Measurements from ENCODE around the gene LRRC55.
"Not testable (repeated sequence)": the region's sequence is repeated elsewhere in the genome, so short reads cannot be mapped to it uniquely, and the experiment has no call there.

The LRRC55 gene

DNA sequence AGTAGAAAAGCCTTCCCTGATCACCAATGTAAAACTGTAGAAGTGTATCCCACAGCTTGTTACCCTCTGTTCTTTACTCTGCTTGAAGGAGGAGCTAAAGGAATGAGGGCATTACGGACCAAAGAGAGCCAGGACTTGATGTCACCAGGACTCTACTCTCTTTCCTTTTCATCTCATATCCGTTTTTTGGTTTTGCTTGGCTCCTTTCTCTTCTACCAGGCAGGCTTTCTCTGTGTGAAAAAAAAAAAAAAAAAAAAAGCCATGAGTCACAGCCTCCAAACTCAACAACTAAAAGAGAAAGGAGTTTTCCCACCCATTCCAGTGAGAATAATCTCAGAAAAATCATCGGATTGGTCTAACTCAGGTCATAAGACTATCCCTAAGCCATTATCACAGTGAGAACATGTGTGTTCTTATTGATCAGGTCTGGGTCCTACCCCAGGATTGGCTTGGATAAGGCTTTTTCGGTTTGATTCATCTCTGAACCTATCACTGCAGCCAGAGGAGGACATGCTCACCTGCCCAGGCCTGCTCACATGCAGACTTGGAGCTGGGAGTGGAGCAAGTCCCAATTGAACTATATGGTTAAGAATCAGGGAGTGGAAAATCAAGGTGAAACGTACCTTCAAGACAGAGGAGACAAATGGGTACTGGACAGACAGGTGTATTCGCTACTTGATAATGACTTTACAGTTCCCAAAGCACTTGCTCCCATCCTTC is 19.4 kb upstream of the LRRC55 start:
- no peak for DNase-seq

DNA sequence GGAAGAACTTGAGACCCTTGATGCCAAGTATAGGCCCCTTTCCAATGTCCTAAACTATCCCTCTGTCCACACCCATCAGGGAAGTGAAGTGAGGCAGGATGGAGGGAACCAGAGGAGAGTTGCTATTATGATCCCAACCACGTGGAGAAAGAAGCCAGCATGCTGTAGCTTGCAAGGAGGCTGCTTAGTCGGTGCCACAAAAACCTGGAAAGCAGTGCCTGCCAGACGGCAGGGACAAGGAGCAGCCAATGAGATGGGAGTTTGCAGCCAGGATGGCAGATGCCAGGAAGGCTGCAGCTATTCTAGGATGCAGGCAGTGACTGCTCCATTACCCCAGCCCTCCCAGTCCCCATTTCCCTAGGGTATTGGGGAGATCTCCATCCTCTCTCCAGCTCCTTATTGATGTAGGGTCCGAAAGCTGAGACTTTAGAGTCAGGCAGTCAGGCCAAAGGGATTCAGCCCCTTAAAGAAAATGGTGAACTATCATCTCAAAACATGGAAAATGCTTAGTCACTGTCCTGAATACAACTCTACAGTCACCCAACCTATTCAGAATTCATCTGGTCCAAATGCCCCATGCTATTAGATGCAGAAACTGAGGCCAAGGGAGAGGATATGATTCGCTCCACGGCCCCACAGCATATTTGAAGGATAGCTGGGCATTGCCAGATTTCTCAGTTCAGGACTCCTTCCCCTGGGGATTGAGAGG is 18.4 kb upstream of the LRRC55 start:
- no peak for DNase-seq

DNA sequence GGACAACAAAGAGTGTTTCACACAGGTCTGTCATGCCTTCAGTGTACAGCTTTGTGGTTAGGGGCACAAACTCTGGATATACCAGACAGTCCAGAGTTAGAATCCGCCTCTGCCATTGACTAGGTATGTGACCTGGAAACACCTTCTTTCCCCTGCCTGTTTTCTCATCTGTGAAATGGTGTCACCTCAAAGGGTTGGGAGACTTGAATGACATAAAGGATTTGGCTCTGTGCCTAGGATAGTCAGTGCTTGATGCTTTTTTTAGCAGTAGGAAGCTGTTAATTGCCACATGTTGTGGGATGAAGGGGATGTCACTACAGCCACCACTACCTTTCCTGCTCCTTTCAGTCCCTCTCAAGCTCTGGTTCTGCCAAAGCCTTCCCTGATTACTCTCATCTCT is 17.4 kb upstream of the LRRC55 start:
- peak; percentile 31 for DNase-seq

DNA sequence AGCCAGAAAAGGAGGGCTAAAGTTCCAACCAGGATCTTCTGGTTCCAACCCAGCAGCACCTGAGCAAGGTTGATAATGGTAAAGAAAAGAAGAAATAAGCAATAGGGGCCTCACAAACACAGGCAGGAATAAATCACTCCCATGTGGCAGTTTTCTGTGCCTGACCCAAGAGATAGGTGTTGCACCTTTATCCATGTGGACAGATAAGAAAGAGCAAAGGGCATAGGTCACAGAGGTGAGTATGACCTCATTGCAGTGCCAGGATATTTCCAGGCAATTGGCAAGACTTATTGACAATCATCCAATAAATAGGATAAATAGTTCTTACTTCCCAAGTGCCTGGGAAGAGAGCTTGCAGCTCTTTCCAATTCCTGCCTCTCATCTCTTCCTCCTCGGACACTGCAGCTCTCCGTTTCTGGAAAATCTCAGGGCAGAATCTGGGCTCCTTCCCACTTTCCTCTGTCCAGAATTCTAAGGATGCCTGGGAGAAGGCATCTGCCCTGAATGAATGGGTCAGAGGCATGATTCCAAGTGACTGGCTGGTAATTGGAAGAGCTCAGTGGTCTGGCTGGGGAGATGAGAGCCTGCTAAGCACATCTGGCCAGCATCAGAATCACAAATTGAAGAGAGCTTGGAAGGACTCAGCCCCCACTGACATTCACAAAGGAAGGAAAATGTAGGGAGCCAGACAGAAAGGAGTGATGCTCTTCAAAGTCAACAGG is 14.5 kb upstream of the LRRC55 start:
- no peak for DNase-seq

DNA sequence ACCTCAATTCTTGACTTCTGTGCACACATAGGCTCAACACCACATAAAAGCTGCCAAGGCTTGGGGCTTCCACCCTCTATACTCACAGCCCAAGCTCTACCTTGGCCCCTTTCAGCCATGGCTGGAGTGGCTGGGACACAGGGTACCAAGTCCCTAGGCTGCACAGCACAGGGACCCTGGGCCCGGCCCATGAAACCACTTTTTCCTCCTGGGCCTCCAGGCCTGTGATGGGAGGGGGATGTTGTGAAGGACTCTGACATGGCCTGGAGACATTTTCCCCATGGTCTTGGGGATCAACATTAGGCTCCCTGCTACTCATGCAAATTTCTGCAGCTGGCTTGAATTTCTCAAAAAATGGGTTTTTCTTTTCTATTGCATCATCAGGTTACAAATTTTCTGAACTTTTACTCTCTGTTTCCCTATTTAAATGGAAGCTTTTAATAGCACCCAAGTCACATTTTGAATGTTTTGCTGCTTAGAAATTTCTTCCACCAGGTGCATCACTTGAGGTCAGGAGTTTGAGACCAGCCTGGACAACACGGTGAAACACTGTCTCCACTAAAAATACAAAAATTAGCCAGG is 11.9 kb upstream of the LRRC55 start:
- not testable (repeated sequence) for DNase-seq

DNA sequence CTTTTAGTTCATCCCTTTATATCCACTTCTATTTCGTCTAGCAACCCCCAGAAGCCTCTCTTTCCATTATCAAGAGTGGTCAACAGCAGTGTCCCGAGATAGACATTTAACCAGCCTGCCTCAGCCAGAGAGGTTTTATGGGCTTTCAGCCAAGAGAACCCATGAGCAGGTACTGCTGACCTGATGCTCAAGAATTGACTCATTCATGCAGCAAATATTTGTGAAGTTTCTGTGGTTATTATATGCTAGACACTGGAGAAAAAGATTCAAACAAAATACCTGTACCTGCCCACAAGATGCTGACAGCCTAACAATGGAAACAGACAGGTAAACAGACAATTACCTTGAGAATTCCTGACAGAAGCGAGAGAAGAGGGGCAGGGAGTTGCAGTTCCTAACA is 9.7 kb upstream of the LRRC55 start:
- DNase-seq, result no peak

DNA sequence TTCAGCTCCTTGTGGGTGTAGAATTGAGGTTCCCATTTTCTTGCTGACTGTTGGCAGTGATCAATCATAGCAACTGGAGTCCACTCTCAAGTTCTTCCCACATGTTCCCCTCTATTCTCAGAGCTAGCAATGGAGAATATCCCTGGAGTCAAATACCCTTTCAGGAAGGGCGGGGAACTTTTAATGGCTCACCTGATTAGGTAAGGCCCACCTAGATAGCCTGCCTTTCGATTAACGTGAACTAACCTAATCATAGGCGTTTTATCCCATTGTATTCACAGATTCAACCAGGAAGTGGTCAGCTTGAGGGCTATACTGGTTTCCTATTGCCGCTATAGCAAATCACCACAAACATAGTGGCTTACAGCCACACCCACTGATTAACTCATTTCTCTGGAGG is 7.1 kb upstream of the LRRC55 start:
- no peak for DNase-seq

DNA sequence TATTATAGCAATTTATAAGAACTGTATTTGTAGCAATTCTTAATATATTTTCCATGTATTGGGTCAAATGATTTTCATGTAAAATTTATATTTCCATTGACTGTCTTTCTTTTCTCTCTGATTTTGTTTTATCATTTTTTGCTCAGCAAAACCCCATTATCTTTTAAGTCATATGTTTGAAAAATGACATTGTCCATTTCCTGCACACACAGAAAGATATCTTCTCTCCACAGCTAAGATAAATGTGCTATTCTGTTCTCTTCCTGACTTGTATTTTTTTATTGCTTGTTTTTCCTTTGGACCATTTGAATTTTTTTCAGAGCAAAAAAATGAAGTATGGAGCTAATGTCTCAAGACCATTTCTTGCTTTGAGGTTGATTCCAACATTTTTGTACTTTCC is 6.3 kb upstream of the LRRC55 start:
- no peak for DNase-seq

DNA sequence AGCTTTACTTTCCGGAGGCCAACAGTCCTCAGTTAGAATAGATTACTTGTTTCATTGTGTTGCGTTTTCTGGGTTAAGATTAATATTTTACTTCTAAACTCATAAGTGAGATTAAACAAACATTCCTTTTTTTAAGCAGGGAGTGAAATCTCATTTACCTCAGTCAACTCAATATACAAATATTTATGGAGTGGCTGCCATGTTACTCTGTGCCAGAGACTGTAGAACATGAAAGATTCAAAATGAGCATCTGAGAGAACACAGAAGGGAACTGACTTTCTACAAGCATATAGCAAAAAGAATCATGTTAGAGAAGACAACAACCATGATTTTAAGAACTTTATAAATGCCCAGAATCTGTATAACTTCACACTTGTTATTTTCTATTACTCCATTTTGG is 3.4 kb upstream of the LRRC55 start:
- no peak for DNase-seq

DNA sequence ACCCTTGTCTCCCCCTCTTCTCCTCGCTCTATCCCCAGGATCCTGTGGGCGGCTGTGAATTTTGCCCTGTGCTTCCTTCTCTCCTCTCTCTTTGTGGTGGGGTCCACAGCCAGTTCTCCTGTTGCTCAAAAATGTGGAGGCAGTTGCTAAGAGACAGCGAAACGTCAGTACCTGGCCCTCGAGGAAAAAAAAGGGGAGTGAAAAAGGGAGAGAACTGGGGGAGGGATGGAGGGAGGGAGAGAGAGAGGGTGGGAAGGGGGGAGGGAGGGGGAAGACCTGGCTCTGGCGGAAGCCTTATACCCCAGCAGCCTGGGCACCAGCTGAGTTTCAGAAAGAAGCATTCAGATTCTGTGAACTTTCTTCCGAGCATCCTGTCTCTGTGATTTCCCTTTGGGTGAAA is 2.1 kb upstream of the LRRC55 start:
- no peak for DNase-seq

DNA sequence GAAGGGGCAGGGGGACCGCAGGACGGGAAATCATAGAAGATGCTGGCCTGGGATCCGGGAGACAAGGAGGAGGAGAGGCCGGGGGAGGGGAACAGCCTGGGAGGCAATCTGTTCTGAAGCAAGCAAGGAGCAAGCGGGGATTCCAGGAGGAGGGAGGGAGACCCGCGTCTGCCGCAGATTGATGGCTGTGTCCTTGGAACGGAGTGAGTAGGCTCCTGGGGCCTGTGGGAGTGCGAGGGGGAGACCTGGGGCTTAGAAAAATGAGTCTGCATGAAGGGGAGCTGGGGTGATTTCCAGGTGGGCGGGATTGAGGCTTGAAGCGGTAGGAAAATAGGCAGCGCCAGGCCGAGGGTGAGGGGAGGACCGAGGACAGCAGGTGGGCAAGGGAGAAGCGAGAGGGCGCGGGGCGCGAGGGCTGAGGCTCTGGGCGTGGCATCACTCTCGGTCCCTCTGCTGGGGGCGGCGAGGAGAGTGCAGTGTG is 1.6 kb upstream of the LRRC55 start:
- DNase-seq, result no peak

DNA sequence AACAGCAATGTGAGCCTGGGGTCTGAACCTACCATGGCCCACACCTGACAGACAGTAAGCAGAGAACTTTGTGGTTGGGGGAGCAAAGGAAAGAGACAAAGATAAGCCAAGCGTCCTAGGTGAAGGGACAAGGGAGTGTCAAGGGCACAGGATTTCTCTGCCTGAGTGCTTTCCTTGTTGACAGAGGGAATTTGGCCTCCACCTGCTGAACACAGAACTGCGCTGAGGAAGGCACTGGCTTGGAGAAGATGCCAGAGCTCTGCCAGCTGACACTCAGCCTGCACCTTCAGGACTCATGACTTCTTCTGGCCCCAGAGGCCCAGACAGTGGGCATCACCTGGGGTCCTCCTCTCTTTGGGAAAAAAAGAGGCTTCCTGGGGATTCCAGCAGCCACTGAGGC is 789 bp upstream of the LRRC55 start:
- no peak for DNase-seq

DNA sequence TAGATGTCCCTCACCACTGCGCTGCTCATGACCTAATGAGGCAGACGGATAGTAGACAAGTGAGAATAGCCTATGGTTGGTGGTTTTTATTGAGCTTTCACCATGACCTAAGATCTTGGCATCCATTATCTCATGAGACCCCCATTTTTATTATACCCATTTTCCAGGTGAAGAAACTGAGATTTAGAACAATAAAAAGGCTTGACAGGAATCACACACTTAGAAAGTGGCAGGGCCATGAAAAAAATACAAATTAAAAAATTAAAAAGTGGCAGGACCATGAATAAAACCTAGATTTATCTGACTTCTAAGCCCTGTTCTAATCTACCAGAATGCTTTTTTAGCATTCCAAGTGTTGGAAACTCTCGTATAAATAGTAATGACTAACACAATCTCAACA is 1.1 kb downstream of the LRRC55 start:
- DNase-seq, result no peak

DNA sequence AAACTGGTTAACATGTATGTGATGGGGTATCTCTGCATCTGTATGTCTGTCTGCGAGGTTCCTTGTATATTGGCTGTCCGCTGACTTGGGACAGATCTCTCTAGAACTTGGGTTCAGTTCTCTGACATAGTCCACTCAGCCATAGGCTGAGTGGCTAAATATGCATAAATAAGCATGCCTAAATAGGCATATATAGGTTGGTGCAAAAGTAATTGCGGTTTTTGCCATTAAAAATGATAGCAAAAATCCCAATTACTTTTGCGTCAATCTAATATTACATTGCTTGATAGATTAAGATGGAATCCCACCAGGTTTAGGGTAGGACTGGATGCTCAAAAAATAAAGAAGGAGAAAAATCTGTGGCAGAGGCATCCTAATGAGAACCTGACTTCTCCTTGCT is 8.8 kb downstream of the LRRC55 start:
- no peak for DNase-seq

DNA sequence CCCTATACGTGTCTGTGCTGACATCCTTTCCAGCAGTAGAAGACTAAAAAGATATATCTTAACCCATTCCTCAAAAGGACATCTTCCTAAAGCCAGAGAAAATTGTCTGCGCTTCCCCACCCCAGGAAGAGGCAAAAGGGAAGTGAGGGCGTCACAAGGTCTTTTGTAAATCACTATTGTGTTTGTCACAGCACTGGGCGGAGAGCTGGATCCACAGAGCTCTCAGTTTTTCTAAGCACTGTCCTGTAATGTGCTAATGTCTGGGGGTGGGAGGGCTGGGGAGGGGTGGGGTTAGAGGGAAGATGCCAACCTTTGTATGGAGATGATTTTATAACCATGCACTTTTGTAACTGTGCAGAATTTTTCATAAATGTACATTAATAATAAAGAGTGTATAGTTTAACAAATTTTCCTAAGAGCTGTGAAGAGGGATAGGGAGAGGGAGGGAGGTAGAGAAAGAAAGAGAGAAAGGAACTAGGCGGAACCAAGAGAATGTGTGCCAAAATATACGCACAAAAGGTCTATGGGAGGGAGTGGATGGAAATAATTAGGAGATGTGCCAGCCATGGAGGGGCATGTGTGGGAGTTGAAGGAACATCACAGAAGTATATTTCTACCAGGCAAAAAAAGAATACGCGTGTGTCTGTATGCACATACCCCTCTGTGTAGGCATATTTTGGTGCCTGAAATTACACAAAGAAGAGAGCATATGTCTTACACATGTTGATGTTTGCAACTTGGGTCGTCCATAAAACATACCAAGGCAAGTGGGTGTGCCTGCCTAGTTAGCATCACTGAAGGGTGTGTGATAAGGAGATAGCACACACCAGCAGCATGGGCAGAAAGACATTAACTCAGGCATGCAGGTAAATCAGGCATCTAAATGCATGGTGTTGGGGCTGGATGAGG is 9.8 kb downstream of the LRRC55 start:
- no peak for DNase-seq

DNA sequence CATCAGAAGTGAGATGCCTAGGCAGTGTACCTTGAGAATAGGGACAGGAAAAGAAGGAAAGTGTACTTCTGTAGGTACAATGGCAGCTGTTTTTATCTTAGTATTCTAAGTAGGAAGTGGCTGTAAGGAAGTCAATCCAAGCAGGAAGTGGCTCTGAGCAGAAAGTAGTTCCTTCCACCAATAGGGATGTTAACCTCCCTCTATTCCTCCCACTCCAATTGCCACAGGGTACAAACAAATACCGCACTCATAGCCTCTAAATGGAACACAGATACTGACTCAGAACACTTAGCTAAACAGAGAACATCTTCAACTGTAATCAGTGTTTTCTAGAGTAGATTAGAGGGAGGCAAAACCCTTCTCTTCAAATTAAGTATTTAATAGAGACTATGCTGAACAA is 10.6 kb downstream of the LRRC55 start:
- no peak for DNase-seq

DNA sequence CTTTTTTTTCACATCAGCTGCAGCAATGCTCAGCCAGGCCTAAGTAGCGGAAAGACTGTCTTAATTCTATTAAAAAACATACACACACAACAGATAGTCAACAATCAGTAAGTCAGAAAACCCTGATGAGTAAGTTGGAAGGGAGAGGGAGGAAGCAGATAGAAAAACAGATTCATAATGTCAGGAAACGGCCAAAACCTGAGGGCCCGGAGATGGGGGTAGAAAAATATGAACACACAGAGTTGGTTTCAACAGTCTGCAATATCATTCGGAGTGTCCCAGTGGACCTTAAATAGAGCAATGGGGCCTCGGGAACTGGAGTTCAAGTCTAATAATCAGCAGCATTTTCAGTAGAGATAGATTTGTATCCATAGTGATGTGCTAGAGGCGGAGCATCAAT is 14.8 kb downstream of the LRRC55 start:
- DNase-seq, result no peak

DNA sequence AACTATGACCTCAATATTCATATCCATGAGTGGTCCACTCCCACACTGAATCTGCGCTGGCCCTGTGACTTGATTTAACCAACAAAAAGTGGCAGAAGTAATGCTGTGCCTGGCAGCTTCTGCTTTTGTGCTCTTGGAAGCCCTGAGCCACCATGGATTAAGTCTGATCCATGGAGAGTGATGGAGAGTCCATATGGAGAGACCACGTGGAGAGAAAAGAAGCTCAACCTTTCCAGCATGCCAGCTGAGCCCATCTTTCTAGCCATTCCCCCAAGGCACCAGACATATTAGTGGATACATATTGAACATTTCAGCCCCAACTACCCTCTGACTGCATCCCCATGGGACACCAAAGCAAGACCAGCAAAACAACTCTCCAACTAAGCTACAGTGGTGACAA is 16.0 kb downstream of the LRRC55 start:
- no peak for DNase-seq

DNA sequence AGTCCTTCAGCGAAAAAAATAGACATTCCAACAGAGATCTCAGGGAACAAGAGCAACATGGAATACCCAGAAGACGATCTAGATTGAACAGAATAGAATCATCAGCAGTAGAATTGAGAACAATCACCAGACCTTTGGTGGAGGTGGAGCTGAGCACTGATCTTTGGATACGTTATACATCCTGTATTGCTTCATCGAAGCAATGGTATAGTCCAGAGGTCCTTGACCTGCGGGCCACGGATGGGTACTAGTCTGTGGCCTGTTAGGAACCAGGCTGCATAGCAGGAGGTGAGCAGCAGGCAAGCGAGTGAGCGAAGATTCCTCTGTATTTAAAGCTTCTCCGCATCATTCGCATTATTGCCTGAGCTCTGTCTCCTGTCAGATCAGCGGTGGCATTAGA is 17.6 kb downstream of the LRRC55 start:
- DNase-seq, result no peak

DNA sequence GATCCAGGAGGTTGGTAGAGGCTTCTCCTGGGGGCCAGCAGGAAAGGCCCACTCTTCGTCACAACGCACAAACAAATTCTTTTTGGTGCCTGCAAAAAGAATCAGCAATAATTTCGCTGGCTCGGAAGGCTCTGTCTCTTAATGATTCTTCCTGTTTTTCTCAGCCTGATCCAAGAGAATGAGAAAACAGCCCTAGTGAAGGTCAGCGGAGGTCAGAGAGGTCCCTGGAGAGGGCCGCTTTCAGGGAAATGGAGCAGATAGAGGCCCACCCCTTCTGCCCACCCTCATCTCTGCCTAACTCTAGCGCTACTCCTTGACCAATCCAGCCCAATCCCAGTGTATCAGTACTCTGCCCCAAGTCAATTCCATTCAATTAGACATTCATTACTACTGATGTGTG is 19.2 kb downstream of the LRRC55 start:
- no peak for DNase-seq

DNA sequence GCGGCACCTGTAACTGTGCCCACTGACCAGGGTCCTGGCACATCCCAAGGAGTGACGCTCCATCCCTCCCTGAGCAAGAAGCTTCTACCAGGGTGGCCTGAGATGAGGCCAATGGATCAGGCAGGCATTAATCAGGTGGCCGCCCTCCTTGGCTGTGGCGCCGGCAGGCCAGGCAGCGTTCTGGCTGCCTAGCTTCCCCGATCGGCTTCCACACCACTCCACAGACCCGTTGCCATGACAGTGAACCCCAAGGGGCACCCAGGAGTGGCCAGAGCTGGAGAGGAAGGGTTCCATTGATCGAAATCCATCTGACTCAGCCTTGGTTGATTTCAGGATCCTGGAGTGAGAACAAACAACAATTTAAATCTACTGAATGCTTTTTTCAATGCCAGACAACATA is 20.5 kb downstream of the LRRC55 start:
- DNase-seq, result no peak

DNA sequence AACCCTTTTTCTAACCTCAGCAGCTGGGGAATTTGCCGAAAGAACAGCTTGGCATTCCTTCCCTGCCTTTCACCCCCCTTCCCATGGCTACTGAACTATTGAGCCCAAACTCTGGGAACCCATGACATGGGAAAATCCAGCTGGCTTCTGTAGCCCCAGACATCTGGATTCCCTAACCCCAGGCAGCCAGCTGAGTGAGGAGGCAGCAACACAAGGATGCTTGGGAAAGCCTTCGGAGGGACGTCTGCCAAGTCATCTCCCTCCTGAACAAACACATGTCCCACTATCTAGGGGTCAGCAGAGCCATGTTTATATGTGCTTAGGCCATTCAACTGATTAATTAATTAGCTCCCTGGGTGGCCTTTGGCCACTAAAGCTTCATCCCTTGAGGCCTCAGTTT is 21.6 kb downstream of the LRRC55 start:
- DNase-seq, result no peak
